ENCODE data around the gene B4GALT6. TPM values are rescaled to one million over a fixed set of nuclear protein-coding genes. Genes with fewer than 3 reads are reported as not detected.

Gene B4GALT6
- total and polyA plus RNA-seq, 2 of the 8 experiments (the other 6 are each of a cell fraction or from before 2014, with no cell fraction given): 6.3 to 41.5 TPM

GRCh38 chr18:31679791-31680432 lies 4.5 kb downstream of the B4GALT6 start (continued):
- TF ChIP-seq, protein P1, sequence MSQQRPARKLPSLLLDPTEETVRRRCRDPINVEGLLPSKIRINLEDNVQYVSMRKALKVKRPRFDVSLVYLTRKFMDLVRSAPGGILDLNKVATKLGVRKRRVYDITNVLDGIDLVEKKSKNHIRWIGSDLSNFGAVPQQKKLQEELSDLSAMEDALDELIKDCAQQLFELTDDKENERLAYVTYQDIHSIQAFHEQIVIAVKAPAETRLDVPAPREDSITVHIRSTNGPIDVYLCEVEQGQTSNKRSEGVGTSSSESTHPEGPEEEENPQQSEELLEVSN (IDR thresholded peaks at IDR 0.05): no peak
- no peak for TF ChIP-seq MAFK (IDR thresholded peaks at IDR 0.05; ENCODE audit: low read depth, low read length)
- TF ChIP-seq GTF2F1 (IDR thresholded peaks at IDR 0.05; ENCODE audit: borderline replicate concordance, low read depth, low read length): no peak
- no peak for TF ChIP-seq EGR1 (IDR thresholded peaks at IDR 0.05; ENCODE audit: borderline replicate concordance, low read depth, low read length)
- no peak for TF ChIP-seq SIN3A (conservative IDR thresholded peaks at IDR 0.05 in 1 of 2, IDR thresholded peaks at IDR 0.05 in 1 of 2; ENCODE audit: low read depth in 1 of 2, low read length in 2 of 2)
- no peak for TF ChIP-seq PHF8 (conservative IDR thresholded peaks at IDR 0.05; ENCODE audit: low read depth, low read length)
- TF ChIP-seq POU5F1 (IDR thresholded peaks at IDR 0.05; ENCODE audit: low read depth, low read length): no peak

Data from H1 (cell line).